C4-2B (cell line): ENCODE results near the gene DPYSL5.

Experiments
- H3K27ac ChIP-seq: fragments of 450-650 bp; 2 replicates; pipeline ENCODE4 v1.5.1; 2017
- CTCF ChIP-seq: fragments of 450-650 bp; conservative IDR thresholded peaks from 2 replicates; pipeline ENCODE4 v1.5.1; 2017; ENCODE audit warnings: mild to moderate bottlenecking
- ZFX ChIP-seq: fragments of 450-650 bp; IDR thresholded peaks from 2 replicates; pipeline ENCODE4 v1.6.1; 2017

The DPYSL5 gene

GRCh38 chr2:26959331-26959730, 111.4 kb downstream of the DPYSL5 start:
- H3K27ac ChIP-seq = no peak overlapping the region
- no peak for TF ChIP-seq CTCF
- TF ChIP-seq ZFX = no peak

GRCh38 chr2:26964446-26965130, 116.7 kb downstream of the DPYSL5 start:
- H3K27ac ChIP-seq = no peak overlapping the region
- no peak for TF ChIP-seq CTCF
- TF ChIP-seq ZFX = no peak

- H3K27ac ChIP-seq = no peak overlapping the region
- TF ChIP-seq CTCF (no peak), ZFX (no peak)
These were observed 120.1 kb downstream of the DPYSL5 start for GRCh38 chr2:26968001-26968400.

GRCh38 chr2:26969077-26969844, 121.3 kb downstream of the DPYSL5 start:
- TF ChIP-seq ZFX = no peak
- no peak for TF ChIP-seq CTCF
- H3K27ac ChIP-seq = no peak overlapping the region

- peak; percentile 30; the same call in 1 of the 2 replicates for TF ChIP-seq ZFX
- no peak for TF ChIP-seq CTCF
- peak within 1 kb of the TSS; percentile 66 for H3K27ac ChIP-seq
These were observed 122.5 kb downstream of the DPYSL5 start, which contains the start of gene MAPRE3 for GRCh38 chr2:26970244-26970927. MAPRE3 (plus strand) TSS chr2:26970637; CDS start chr2:27022219, 51,582 bp downstream.

GRCh38 chr2:26970928-26971627, 123.1 kb downstream of the DPYSL5 start:
- TF ChIP-seq ZFX (0 out of 2 replicates have a peak, but pooled peaks have one; percentile 2), CTCF (no peak)
- H3K27ac ChIP-seq = peak overlapping the region; percentile 66
